ENCODE measurements around the gene MITF.

MITF gene

GRCh38 chr3:69963643-69964042 is 224.4 kb downstream of the MITF start:
- no peak for DNase-seq (ENCODE audit: low read depth)

DNA sequence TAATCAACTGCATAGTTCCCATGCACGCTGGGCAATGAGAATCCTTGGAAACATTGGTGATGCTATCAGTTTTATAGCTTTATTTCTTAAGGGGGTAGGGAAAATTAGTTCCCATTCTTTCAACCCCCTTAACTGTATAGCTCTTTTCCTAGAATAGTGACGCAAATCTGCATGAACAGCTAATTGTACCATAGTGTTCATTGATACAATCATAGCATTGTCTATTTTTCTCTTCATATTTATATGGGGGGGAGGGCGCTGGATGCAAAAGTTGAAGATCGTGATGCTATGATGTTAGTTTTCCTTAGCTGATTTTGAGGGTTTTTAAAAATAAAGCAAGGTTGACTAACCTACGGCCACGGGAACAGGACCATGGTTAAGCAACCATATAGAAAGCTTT is 227.9 kb downstream of the MITF start:
- DNase-seq (ENCODE audit: low read depth): no peak

- no peak for DNase-seq (ENCODE audit: low read depth)
Measured at GRCh38 chr3:69970827-69971226, 231.6 kb downstream of the MITF start.

DNA sequence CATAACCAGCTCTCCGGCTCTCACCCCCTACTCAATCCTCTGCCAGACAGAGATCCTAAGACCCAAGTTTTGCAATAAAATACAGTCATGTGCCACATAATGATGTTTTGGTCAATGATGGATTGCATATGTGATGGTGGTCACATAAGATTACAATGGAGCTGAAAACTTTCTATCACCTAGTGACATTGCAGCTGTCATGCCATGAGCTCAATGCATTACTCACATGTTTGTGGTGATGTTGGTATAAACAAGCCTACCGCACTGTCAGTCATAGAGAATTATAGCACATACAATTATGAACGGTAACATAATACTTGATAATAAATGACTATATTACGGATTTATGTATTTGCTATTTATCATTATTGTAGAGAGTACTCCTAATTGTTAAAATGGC is 233.4 kb downstream of the MITF start:
- DNase-seq (ENCODE audit: low read depth): no peak

DNA sequence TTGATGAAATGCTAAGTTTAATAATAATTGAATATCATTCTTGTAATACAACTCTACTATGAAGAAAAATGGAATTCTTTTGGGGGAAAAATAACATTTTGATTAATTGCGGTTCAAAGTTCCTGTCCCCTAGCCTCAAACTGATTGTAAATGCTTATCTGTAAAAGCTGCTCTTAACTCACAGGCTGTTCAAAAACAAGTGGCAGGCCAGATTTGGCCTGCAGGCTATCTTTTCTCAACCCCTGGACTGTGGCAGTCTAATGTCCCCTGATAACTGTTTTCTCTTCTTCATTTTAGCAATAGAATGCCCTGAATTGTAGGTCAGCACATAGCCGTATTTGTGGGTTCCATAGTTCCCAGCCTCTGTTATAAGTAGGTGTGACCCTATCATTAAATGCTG is 236.8 kb downstream of the MITF start:
- no peak for DNase-seq (ENCODE audit: low read depth)

- no peak for DNase-seq (ENCODE audit: low read depth)
Measured at GRCh38 chr3:69983546-69984265, 244.4 kb downstream of the MITF start.

- no peak for DNase-seq (ENCODE audit: low read depth)
Measured at GRCh38 chr3:69985266-69985665, 246.0 kb downstream of the MITF start.

DNA sequence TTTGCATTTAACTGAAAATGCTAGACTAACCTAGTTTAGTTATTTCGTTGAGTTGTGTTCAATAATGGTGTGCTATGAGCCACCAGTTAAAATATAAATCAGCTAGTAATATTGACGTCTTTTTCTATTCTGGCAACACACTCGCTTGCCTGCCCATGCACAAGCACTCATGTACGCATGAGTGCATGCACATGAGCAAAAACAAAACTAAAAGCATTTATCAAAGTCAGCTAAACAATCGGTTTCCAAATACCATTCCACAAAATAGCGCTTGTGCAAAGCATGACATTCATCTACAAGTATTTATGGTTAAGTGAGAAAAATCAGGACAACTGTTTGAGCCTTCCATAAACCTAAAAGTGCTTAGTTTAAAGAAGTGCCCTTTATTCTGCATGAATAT is 247.2 kb downstream of the MITF start:
- DNase-seq (ENCODE audit: low read depth): no peak

DNA sequence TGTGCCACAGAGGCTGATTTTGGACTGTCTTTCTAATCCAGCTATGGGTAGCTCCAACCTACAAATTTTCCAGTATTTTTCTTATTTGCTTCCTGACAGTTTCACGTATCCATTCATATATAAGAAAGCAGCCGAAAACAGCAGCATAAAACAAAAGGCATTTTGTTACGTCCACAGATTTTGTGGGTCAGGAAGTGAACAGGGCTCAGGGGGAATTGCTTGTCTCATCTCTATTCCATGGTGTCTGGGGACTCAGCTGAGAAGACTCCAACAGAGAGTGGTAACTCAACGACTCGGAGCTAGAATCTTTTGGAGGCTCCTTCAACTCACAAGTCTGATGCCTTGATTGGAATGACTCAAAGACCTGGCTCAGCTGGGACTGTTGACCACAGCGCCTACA is 248.6 kb downstream of the MITF start:
- DNase-seq (ENCODE audit: low read depth): no peak

DNA sequence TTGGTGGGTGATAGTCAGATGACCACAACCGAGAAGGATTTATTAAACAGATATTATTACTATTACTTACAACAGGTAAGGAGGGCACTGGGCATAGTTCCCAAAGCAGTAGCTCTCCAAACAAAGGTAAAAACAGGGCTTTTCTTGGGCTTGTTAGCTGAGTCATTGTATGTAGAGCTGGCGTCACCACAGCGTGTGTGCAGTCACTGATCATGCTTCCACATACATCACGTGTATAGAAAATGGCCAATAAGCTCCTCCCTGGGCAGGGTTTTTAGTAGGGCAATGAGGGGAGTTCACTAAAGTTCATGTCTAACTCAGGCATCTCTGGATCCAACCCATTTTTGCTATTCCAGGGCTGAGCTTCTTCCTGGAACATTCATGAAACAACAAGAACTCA is 254.5 kb downstream of the MITF start:
- DNase-seq (ENCODE audit: low read depth): no peak

DNA sequence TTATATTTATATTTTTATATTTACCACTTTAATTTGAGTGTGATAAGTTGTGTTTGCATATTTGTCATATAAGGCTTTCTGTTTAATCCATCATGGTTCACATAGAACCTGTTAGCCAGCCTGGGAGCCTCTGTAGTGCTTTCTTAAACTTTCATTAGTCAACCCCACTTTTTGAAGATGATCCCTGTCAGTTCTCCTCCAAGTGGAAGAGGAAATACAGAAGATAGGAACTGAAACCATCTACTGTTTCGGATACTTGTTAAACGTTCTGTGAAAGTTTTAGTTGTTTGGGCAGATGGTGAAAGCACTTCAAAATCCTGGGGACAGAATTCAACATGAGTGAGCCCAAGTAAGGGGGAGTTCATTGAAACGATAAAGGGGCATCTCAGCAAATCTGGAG is 255.7 kb downstream of the MITF start:
- DNase-seq (ENCODE audit: low read depth): no peak

GRCh38 chr3:69997631-69998307 is 258.5 kb downstream of the MITF start:
- no peak for DNase-seq (ENCODE audit: low read depth)

DNA sequence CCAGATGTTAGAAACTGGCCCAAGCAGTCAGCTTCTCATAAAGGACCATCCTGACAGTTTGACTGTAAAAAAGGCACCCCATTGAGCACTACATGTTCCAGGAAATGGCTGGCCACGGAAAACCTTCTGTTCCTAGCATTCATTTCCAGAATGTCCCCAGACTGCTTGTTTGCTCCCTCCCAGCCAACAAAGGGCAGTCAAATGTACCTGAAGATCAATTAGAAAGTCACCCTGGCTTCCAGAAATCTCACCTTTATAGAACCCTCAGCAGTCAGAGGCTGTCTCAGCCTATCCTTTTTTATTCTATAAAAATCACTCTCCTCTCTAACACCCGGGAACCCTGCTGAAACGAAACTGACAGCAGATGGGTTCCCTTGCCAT is 259.5 kb downstream of the MITF start:
- no peak for DNase-seq (ENCODE audit: low read depth)

GRCh38 chr3:69999140-70000027 is 260.1 kb downstream of the MITF start, which contains the start of gene SAMMSON:
SAMMSON (plus strand) TSS chr3:69999733.
- DNase-seq (ENCODE audit: low read depth): no peak

- DNase-seq (ENCODE audit: low read depth): no peak
Measured at GRCh38 chr3:70000028-70000410, 260.8 kb downstream of the MITF start.

DNA sequence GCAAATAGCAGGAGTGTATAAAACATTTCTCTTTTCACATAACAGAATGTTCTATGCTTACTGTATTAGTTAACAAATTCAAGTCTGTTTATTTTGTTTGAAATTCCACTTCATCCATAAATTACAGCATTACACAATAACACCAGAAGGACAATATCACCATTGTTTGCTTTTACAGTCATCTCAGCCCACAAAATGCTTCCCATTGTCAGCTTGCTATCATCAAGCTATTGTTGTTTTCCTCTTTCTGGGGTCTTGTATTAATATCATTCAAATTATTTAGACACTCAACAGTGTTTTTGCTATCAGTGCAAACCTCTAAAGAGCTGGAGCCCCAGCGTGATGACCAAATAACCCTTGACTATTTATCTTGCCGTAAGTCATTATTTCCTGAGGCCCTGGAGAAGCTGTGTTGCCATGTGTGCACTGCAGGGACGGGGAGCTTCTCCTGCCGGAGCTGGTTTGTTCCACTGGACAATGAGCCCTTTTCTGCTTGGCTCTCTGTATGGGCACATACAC is 261.4 kb downstream of the MITF start:
- DNase-seq (ENCODE audit: low read depth): no peak

GRCh38 chr3:70003119-70003518 is 263.9 kb downstream of the MITF start:
- no peak for DNase-seq (ENCODE audit: low read depth)

- DNase-seq (ENCODE audit: low read depth): no peak
Measured at GRCh38 chr3:70006089-70006488, 266.8 kb downstream of the MITF start.

- DNase-seq (ENCODE audit: low read depth): no peak
Measured at GRCh38 chr3:70010346-70010745, 271.1 kb downstream of the MITF start.

GRCh38 chr3:70011582-70011981 is 272.3 kb downstream of the MITF start:
- DNase-seq (ENCODE audit: low read depth): no peak

Measured in CMK (cell line).